ENCODE measurements around the gene DUS1L. TPM values are rescaled to one million over a fixed set of nuclear protein-coding genes. Genes with fewer than 3 reads are reported as not detected.

The DUS1L gene
- total RNA-seq, 4 donors from 2014 or later: 98.6 to 306 (median 132) TPM

GRCh38 chr17:82078433-82078832 lies 12.8 kb upstream of the DUS1L start:
- TF ChIP-seq EP300 (IDR thresholded peaks at IDR 0.05; ENCODE audit: low read depth) (no peak), POLR2AphosphoS5 (IDR thresholded peaks at IDR 0.05) (no peak)
- DNase-seq: no peak
- H3K36me3 ChIP-seq: peaks cover 0 to 35% (median 12%) of the 10 kb centered on the region in 4 donors
- H3K27me3 ChIP-seq: no peaks in the 10 kb centered on the region
- intact Hi-C loops (cut with DNase I; ENCODE audit: low total_unique reads): no loop called here
- H3K9me3 ChIP-seq: no peaks in the 10 kb centered on the region
- H3K4me3 ChIP-seq: no peak overlapping the region
- H3K4me1 ChIP-seq: peaks cover 0 to under 1% (median 0%) of the 10 kb centered on the region in 4 donors
- in situ Hi-C loops (cut with MboI; ENCODE audit: low pct_ligation_motif_present in 1 of 4, low pct_unique_long_range_greater_than_20kb in 1 of 4, low sequenced_read_pairs in 3 of 4): no loop called here
- 92% methylated on average over 18 of the region's 18 CpGs; no CpG with 5 or more reads in 1 of the 2 donors for WGBS, 2 donors (ENCODE audit: low coverage in 1 of 2)
- H3K27ac ChIP-seq: no peak overlapping the region

GRCh38 chr17:82077617-82078358 lies 12.2 kb upstream of the DUS1L start:
- DNase-seq: no peak
- intact Hi-C loops (cut with DNase I; ENCODE audit: low total_unique reads) (no loop called here), in situ Hi-C loops (cut with MboI; ENCODE audit: low pct_ligation_motif_present in 1 of 4, low pct_unique_long_range_greater_than_20kb in 1 of 4, low sequenced_read_pairs in 3 of 4) (no loop called here)
- TF ChIP-seq POLR2A (IDR thresholded peaks at IDR 0.05) (no peak), EP300 (IDR thresholded peaks at IDR 0.05; ENCODE audit: low read depth) (no peak), POLR2AphosphoS5 (IDR thresholded peaks at IDR 0.05) (no peak), CTCF (IDR thresholded peaks at IDR 0.05) (no peak)
- Histone ChIP-seq H3K4me1 (peaks cover 0 to 6% (median 0%) of the 10 kb centered on the region in 4 donors), H3K27me3 (no peaks in the 10 kb centered on the region), H3K27ac (no peak overlapping the region), H3K36me3 (peaks cover 0 to 32% (median 10%) of the 10 kb centered on the region in 4 donors), H3K4me3 (no peak overlapping the region), H3K9me3 (no peaks in the 10 kb centered on the region)
- WGBS, 2 donors (ENCODE audit: low coverage in 1 of 2): 75% methylated on average over 28 of the region's 28 CpGs; no CpG with 5 or more reads in 1 of the 2 donors

- WGBS, 2 donors (ENCODE audit: low coverage in 1 of 2): 73 to 77% methylated on average over 4 to 21 of the region's 21 CpGs
- Histone ChIP-seq H3K9me3 (no peaks in the 10 kb centered on the region), H3K4me3 (no peak overlapping the region), H3K36me3 (peaks cover 0 to 26% (median 6%) of the 10 kb centered on the region in 4 donors), H3K27ac (no peak overlapping the region), H3K4me1 (peaks cover 0 to 13% (median 2%) of the 10 kb centered on the region in 4 donors), H3K27me3 (no peaks in the 10 kb centered on the region)
- intact Hi-C loops (cut with DNase I; ENCODE audit: low total_unique reads): no loop called here
- TF ChIP-seq POLR2A (IDR thresholded peaks at IDR 0.05): no peak
- no peak for TF ChIP-seq EP300 (IDR thresholded peaks at IDR 0.05; ENCODE audit: low read depth)
- TF ChIP-seq POLR2AphosphoS5 (IDR thresholded peaks at IDR 0.05): no peak
- no peak for TF ChIP-seq CTCF (IDR thresholded peaks at IDR 0.05)
- in situ Hi-C loops (cut with MboI; ENCODE audit: low pct_ligation_motif_present in 1 of 4, low pct_unique_long_range_greater_than_20kb in 1 of 4, low sequenced_read_pairs in 3 of 4): no loop called here
- DNase-seq: no peak
Observed at GRCh38 chr17:82076785-82077591, 11.4 kb upstream of the DUS1L start.

- in situ Hi-C loops (cut with MboI; ENCODE audit: low pct_ligation_motif_present in 1 of 4, low pct_unique_long_range_greater_than_20kb in 1 of 4, low sequenced_read_pairs in 3 of 4) (no loop called here), intact Hi-C loops (cut with DNase I; ENCODE audit: low total_unique reads) (no loop called here)
- Histone ChIP-seq H3K36me3 (peaks cover 0 to 21% (median 3%) of the 10 kb centered on the region in 4 donors), H3K9me3 (no peaks in the 10 kb centered on the region), H3K27me3 (no peaks in the 10 kb centered on the region), H3K4me1 (peaks cover 0 to 14% (median 2%) of the 10 kb centered on the region in 4 donors), H3K4me3 (no peak overlapping the region), H3K27ac (no peak overlapping the region)
- no peak for DNase-seq
- WGBS, 2 donors (ENCODE audit: low coverage in 1 of 2): 75 to 83% methylated on average over 6 to 25 of the region's 25 CpGs
- TF ChIP-seq CTCF (IDR thresholded peaks at IDR 0.05) (no peak), POLR2A (IDR thresholded peaks at IDR 0.05) (no peak), POLR2AphosphoS5 (IDR thresholded peaks at IDR 0.05) (no peak), EP300 (IDR thresholded peaks at IDR 0.05; ENCODE audit: low read depth) (no peak)
Observed at GRCh38 chr17:82076018-82076784, 10.6 kb upstream of the DUS1L start.
